ENCODE data around the gene IPO5.
"Not testable (repeated sequence)": the region's sequence is repeated elsewhere in the genome, so short reads cannot be mapped to it uniquely, and the experiment has no call there.

Gene IPO5

GRCh38 chr13:97951376-97951775 is 2.1 kb upstream of the IPO5 start:
- no peak for DNase-seq

DNA sequence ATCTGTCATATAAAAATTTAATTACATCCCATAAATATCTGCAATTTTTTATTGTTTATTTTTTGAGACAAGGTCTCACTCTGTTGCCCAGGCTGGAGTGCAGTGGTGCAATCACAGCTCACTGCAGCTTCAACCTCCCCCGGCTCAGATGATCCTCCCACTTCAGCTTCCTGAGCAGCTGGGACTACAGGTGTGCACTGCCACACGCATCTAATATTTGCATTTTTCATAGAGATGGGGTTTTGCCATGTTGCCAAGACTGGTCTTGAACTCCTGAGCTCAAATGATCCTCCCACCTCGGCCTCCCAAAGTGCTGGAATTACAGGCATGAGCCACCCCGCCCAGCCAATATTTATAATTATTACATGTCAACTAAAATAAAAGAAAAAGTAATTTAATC is 644 bp upstream of the IPO5 start:
- DNase-seq = not testable (repeated sequence)

DNA sequence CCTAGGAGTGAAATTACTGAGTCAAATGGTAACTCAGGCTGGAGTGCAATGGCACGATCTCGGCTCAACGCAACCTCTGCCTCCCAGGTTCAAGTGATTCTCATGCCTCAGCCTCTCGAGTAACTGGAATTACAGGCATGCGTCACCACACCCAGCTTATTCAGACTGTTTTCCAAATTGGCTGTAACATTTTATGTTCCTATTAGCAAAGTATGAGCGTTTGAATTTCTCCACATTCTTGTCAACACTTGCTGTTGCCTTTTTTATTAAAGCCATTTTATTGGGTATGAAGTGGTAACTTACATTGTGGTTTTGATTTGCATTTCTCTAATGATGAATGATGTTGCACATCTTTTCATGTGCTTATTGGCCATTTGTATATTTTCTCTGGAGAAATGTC is 7.9 kb downstream of the IPO5 start:
- DNase-seq = no peak

GRCh38 chr13:97962887-97963286 is 9.4 kb downstream of the IPO5 start:
- DNase-seq = no peak

DNA sequence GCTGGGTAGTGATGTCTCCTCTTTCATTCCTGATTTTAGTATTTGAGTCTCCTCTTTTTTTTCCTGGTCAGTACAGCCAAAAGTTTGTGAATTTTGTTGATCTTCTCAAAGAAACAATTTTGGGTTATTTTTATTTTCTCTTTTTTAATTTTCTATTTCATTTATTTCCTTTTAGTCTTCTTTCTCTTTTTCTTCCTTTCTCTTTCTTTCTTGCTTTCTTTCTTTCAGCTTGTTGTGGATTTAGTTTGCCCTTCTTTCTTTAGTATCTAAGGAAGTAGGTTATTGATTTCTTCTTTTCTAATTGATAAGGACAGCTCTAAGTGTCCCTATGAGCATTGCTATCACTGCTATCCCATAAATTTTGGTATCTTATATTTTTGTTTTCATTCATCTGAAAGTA is 13.8 kb downstream of the IPO5 start:
- no peak for DNase-seq

- DNase-seq = no peak
Measured at GRCh38 chr13:97967948-97968347, 14.5 kb downstream of the IPO5 start.

- no peak for DNase-seq
Measured at GRCh38 chr13:97971519-97971918, 18.0 kb downstream of the IPO5 start.

DNA sequence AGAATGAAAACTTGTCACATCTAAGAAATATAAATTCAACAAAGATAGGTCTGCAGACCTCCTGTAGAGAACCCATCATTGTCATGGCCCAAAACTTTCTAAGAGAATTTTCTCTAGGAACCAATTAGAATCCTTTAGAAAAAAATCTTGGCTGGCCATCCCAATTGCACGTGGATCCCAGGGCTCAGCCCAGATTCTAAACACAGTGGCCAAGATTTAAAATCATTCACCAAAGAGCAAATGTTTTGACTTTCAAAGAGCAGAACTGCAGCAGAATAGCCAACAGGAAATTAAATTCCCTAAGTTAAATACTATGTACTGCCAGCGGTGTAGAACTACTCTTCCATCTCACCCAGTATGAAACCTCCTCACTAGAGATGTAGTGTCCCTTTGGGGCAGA is 21.3 kb downstream of the IPO5 start:
- DNase-seq = no peak

DNA sequence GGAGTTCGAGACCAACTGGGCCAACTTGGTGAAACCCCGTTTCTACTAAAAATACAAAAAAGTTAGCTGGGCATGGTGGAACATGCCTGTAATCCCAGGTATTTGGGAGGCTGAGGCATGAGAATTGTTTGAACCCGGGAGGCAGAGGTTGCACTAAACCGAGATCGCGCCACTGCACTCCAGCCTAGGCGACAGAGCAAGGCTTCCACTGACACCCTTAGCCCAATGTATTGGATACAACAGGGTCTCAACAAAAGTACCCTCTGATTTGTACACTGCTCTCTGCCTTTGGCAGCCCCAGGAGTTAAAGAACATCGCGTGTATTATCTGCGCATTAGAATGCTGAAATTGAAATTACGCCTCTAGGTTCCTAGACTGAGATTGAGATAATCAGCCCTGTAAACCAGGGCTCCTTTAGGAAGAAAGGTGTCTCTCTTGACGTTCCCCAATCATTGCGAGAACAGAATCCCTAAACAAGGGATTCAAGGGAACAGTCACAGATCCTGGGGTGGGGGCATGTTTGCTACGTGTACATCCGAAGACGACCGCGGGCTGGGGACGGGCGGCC is 21.9 kb downstream of the IPO5 start:
- no peak for DNase-seq

- peak; percentile 20 for DNase-seq
Measured at GRCh38 chr13:97975848-97976609, 22.6 kb downstream of the IPO5 start.

- DNase-seq = no peak
Measured at GRCh38 chr13:97976610-97977521, 23.4 kb downstream of the IPO5 start.

DNA sequence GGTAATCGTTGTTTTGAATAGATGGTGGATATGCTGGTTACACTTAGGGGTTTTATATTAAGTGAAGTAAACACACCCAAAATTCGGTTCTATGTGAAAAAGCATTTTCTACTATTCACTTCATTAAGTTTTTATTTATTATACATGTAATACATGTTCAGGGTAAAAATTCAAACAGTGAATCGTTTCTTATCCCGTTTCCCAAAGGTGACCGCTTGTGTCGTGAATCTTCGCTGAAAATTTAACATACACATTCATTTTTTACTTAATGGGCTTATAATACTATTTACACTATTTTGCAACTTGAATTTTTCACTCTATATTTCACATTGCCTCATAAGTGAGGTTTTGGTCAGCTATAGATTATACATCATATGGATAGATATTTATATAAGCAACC is 24.5 kb downstream of the IPO5 start:
- DNase-seq = no peak

- no peak for DNase-seq
Measured at GRCh38 chr13:97978651-97979050, 25.2 kb downstream of the IPO5 start.

- DNase-seq = no peak
Measured at GRCh38 chr13:97979051-97979450, 25.6 kb downstream of the IPO5 start.

GRCh38 chr13:97979556-97979955 is 26.1 kb downstream of the IPO5 start:
- DNase-seq = no peak

- DNase-seq = no peak
Measured at GRCh38 chr13:97982286-97982685, 28.8 kb downstream of the IPO5 start.

- no peak for DNase-seq
Measured at GRCh38 chr13:97986835-97987234, 33.4 kb downstream of the IPO5 start.

DNA sequence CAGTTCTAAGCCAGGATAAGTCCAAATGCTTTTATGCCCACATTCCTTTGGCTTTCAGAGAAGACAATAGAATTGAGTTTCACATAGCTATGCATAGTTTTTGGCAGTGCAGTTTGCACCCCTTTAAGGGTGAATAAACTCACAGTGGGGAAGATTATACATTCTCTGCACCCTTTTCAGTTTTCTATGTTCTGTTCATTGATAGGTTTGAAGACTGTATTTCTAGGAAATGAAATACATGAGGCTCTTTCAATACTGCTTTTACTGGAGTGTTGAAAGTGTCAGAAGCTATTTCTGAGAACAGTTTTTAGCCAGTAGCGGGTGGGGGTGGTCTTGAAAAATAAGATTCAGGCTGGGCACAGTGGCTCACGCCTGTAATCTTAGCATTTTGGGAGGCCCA is 46.2 kb downstream of the IPO5 start:
- DNase-seq = no peak

- no peak for DNase-seq
Measured at GRCh38 chr13:98004107-98004506, 50.6 kb downstream of the IPO5 start.

DNA sequence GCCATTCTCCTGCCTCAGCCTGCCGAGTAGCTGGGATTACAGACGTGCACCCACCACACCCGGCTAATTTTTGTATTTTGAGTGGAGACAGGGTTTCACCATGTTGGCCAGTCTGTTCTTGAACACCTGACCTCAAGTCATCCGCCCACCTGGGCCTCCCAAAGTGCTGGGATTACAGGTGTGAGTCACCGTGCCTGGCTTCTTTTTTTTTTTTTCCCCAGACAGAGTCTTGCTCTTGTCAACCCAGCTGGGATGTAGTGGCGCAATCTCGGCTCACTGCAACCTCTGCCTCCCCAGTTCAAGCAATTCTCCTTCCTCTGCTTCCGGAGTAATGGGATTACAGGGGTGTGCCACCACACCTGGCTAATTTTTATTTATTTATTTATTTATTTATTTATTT is 51.5 kb downstream of the IPO5 start:
- DNase-seq = not testable (repeated sequence)

GRCh38 chr13:98007001-98007400 is 53.5 kb downstream of the IPO5 start:
- DNase-seq = no peak

DNA sequence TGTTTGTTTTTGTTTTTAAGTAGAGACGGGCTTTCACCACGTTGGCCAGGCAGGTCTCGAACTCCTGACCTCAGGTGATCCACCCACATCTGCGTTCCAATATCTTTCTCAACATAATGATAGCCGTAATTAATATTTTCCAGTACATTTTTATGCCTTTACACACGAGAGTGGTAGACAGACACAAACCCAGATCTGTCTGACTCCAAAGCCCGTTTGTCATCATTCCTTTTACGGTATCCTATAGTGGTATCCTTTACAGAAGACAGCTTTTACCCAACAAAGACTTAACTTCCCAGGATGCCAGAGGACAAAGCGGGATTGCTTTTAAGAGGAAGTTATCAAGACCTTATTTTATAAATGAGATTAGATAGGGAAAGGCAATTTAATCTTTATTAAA is 59.8 kb downstream of the IPO5 start:
- no peak for DNase-seq

- DNase-seq = no peak
Measured at GRCh38 chr13:98014766-98015165, 61.3 kb downstream of the IPO5 start.

GRCh38 chr13:98018293-98018692 is 64.8 kb downstream of the IPO5 start:
- no peak for DNase-seq

All from NCI-H1436 treated with DMSO at 0.1 percent for 48 hours (cell line).